ENCODE results near the gene ARHGEF7. TPM values are rescaled to one million over a fixed set of nuclear protein-coding genes. Genes with fewer than 3 reads are reported as not detected.

Gene ARHGEF7
- total RNA-seq, 3 donors from 2014 or later (not counting 1 experiment from before 2014, with no cell fraction given) = 99.9 to 135 (median 105) TPM

DNA sequence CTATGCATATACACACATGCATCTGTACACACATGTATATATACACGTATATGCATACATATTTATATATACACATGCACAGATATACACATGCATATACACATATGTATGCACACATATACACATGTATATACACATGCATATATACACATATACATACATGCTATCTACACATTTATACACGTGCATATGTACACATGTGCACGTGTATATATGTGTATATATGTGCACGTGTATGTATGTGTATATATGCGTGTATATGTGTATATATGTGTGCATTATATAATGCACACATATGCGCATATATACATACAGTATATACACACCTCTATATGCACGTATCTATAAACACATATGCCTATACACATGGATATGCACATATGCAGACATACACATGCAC lies 17.8 kb downstream of the ARHGEF7 start:
- H3K9me3 Mint-ChIP-seq = no peaks in the 10 kb centered on the region
- peak in 1 of 3 donors; percentile 37 for ATAC-seq
- H3K27ac ChIP-seq (ENCODE audit: low read length) = no peak overlapping the region

GRCh38 chr13:111139452-111139851 lies 24.3 kb downstream of the ARHGEF7 start:
- Mint-ChIP-seq H3K27me3 (ENCODE audit: low read depth in 2 of 2) (peaks cover 26 to 73% of the 10 kb centered on the region in 2 donors), H3K9me3 (no peaks in the 10 kb centered on the region), H3K4me3 (no peak overlapping the region), H3K4me1 (no peaks in the 10 kb centered on the region), H3K36me3 (no peaks in the 10 kb centered on the region), H3K27ac (no peak overlapping the region)
- Histone ChIP-seq H3K4me3 (ENCODE audit: low read length) (no peak overlapping the region), H3K27me3 (ENCODE audit: control insufficient read depth, insufficient read depth, low read length) (no peaks in the 10 kb centered on the region), H3K27ac (ENCODE audit: low read length) (no peak overlapping the region), H3K36me3 (ENCODE audit: control insufficient read depth, insufficient read depth, low read length) (no peaks in the 10 kb centered on the region), H3K4me1 (ENCODE audit: control insufficient read depth, insufficient read depth, low read length) (no peaks in the 10 kb centered on the region), H3K9me3 (ENCODE audit: control insufficient read depth, insufficient read depth, low read length) (no peaks in the 10 kb centered on the region)
- ATAC-seq (no peak), DNase-seq (no peak)
- 76% methylated on average over 9 of the region's 9 CpGs for WGBS (ENCODE audit: insufficient coverage)
- TF ChIP-seq CTCF (IDR thresholded peaks at IDR 0.05) = no peak
- intact Hi-C loops (cut with micrococcal nuclease) = no loop called here

More for the DNA sequence above, 17.8 kb downstream of the ARHGEF7 start:
- Mint-ChIP-seq H3K4me1 (no peaks in the 10 kb centered on the region), H3K4me3 (no peak overlapping the region), H3K27ac (no peak overlapping the region), H3K36me3 (no peaks in the 10 kb centered on the region), H3K27me3 (ENCODE audit: low read depth in 2 of 2) (peaks cover 21 to 52% of the 10 kb centered on the region in 2 donors)
- Histone ChIP-seq H3K4me1 (ENCODE audit: control insufficient read depth, insufficient read depth, low read length) (no peaks in the 10 kb centered on the region), H3K36me3 (ENCODE audit: control insufficient read depth, insufficient read depth, low read length) (no peaks in the 10 kb centered on the region), H3K4me3 (ENCODE audit: low read length) (no peak overlapping the region), H3K9me3 (ENCODE audit: control insufficient read depth, insufficient read depth, low read length) (no peaks in the 10 kb centered on the region), H3K27me3 (ENCODE audit: control insufficient read depth, insufficient read depth, low read length) (no peaks in the 10 kb centered on the region)
- 98% methylated on average over 3 of the region's 7 CpGs for WGBS (ENCODE audit: insufficient coverage)
- no peak for TF ChIP-seq CTCF (IDR thresholded peaks at IDR 0.05)
- intact Hi-C loops (cut with micrococcal nuclease) = no loop called here
- DNase-seq = no peak

DNA sequence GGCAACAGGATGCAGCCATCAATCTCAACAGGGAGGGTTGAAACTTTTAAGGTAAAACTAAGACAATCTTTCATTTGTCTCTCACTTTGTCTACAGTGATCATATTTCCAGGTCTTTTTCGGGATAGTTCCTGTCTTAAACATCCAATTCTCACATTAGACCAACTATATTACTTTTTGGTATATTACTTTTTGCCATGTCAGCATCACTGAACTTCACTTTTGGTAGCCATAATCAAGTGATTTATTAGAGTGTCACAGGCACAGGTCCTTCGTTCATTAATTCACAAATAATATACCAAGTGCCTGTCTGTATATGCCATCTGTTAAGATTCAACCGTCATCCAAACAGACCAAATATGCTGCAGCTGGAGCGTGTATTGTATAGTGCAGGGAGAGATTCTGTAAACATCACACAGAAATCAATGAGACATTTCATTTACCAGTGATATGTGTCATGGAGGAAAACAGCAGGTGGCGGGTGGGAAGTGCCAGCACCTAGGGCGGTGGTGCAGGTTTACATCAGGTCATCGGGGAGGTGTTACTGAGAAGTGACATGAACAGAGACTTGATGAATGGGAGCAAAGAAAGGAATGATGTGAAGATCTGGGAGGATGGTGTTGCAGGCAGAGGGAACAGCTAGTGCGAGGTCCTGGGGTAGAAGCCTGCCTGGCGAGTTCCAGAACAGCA lies 24.9 kb downstream of the ARHGEF7 start:
- Mint-ChIP-seq H3K4me1 (no peaks in the 10 kb centered on the region), H3K4me3 (no peak overlapping the region), H3K27ac (no peak overlapping the region), H3K27me3 (ENCODE audit: low read depth in 2 of 2) (peaks cover 30 to 79% of the 10 kb centered on the region in 2 donors), H3K9me3 (no peaks in the 10 kb centered on the region), H3K36me3 (no peaks in the 10 kb centered on the region)
- no peaks in the 10 kb centered on the region for H3K4me1 ChIP-seq (ENCODE audit: control insufficient read depth, insufficient read depth, low read length)
- TF ChIP-seq CTCF (IDR thresholded peaks at IDR 0.05) = no peak
- WGBS (ENCODE audit: insufficient coverage) = 81% methylated on average over 8 of the region's 9 CpGs
- ATAC-seq (no peak), DNase-seq (no peak)
- no peak overlapping the region for H3K4me3 ChIP-seq (ENCODE audit: low read length)
- intact Hi-C loops (cut with micrococcal nuclease) = no loop called here
- H3K36me3 ChIP-seq (ENCODE audit: control insufficient read depth, insufficient read depth, low read length) = no peaks in the 10 kb centered on the region
- H3K27ac ChIP-seq (ENCODE audit: low read length) = no peak overlapping the region
- H3K27me3 ChIP-seq (ENCODE audit: control insufficient read depth, insufficient read depth, low read length) = no peaks in the 10 kb centered on the region
- no peaks in the 10 kb centered on the region for H3K9me3 ChIP-seq (ENCODE audit: control insufficient read depth, insufficient read depth, low read length)

Measured in natural killer cell (primary cell).